GM18907 (cell line): ENCODE results near the gene TMEM121B.

Experiments
- ATAC-seq: cut with Tn5 transposase; IDR thresholded peaks from one replicate; pipeline ENCODE4 v1.9.1; 2021; ENCODE audit warnings: mild to moderate bottlenecking, moderate library complexity; ENCODE audit not compliant: unreplicated experiment

The TMEM121B gene

GRCh38 chr22:17112491-17113042, 8.6 kb downstream of the TMEM121B start:
- ATAC-seq: no peak

GRCh38 chr22:17110791-17111550, 10.2 kb downstream of the TMEM121B start:
- no peak for ATAC-seq

- no peak for ATAC-seq
These were observed 11.2 kb downstream of the TMEM121B start for GRCh38 chr22:17109976-17110375.

GRCh38 chr22:17109113-17109865, 11.9 kb downstream of the TMEM121B start:
- ATAC-seq: no peak

GRCh38 chr22:17108256-17109112, 12.7 kb downstream of the TMEM121B start:
- no peak for ATAC-seq

GRCh38 chr22:17107547-17107810, 13.7 kb downstream of the TMEM121B start:
- ATAC-seq: no peak

GRCh38 chr22:17106785-17107546, 14.2 kb downstream of the TMEM121B start:
- no peak for ATAC-seq

GRCh38 chr22:17106161-17106784, 14.9 kb downstream of the TMEM121B start:
- no peak for ATAC-seq

- no peak for ATAC-seq
These were observed 15.7 kb downstream of the TMEM121B start for GRCh38 chr22:17105143-17106129.

GRCh38 chr22:17104336-17104935, 16.7 kb downstream of the TMEM121B start:
- no peak for ATAC-seq

- no peak for ATAC-seq
These were observed 17.8 kb downstream of the TMEM121B start for GRCh38 chr22:17103351-17103750.

GRCh38 chr22:17102297-17102667, 18.9 kb downstream of the TMEM121B start:
- ATAC-seq: no peak

- ATAC-seq: no peak
These were observed 19.5 kb downstream of the TMEM121B start for GRCh38 chr22:17101475-17102296.

GRCh38 chr22:17100621-17101020, 20.5 kb downstream of the TMEM121B start:
- no peak for ATAC-seq

- ATAC-seq: no peak
These were observed 22.8 kb downstream of the TMEM121B start for GRCh38 chr22:17098379-17098819.

GRCh38 chr22:17097701-17098100, 23.5 kb downstream of the TMEM121B start:
- no peak for ATAC-seq

- no peak for ATAC-seq
These were observed 24.1 kb downstream of the TMEM121B start for GRCh38 chr22:17097062-17097461.

- no peak for ATAC-seq
These were observed 25.1 kb downstream of the TMEM121B start for GRCh38 chr22:17096071-17096470.
